ENCODE data around the gene CPT1A.

- TF ChIP-seq EZH2 (IDR thresholded peaks at IDR 0.05; ENCODE audit: insufficient read depth, poor library complexity, severe bottlenecking) (no peak), EZH2phosphoT487 (IDR thresholded peaks at IDR 0.05; ENCODE audit: insufficient read depth, low read depth) (no peak)
These were observed 20.0 kb downstream of the CPT1A start for GRCh38 chr11:68821670-68822069.
